Measurements from ENCODE around the gene B3GALNT2. TPM values are rescaled to one million over a fixed set of nuclear protein-coding genes. Genes with fewer than 3 reads are reported as not detected.

Gene B3GALNT2
- polyA plus RNA-seq, 3 donors: 8.9 to 11.8 (median 10.4) TPM

DNA sequence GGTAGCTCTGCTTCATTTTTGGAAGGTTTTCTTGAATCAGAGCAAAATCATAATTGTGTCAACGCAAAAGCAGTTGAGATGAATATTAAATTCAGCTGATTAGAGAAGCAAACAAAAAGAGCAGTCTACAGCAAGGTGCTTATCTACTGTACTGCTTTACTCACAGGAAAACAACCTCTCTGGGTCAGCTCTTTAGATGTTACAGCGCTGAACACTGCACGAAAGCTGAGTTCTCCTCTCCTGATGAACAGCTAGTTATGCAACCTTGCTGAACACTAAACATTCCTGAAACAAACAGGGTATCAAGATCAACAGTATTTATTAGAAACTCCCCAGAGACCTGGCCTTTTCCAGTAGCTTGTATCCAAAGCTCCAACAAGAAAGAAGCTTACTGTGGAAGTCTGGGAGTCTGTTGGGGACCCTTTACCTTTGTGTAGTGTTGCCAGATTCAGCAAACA is 95.7 kb downstream of the B3GALNT2 start:
- no peak overlapping the region for H3K4me3 ChIP-seq (replicated peaks in 1 of 3; ENCODE audit: low read depth in 2 of 3, low read length in 3 of 3)
- H3K79me2 ChIP-seq (ENCODE audit: insufficient read depth, low read length): no peaks in the 10 kb centered on the region
- no peak overlapping the region for H3K27ac Mint-ChIP-seq
- H3K27ac ChIP-seq (ENCODE audit: low read depth in 1 of 2, low read length in 2 of 2): no peak overlapping the region
- H3K4me2 ChIP-seq (replicated peaks; ENCODE audit: extremely low read depth, low read length, poor library complexity, severe bottlenecking): no peak overlapping the region
- TF ChIP-seq, protein P1, sequence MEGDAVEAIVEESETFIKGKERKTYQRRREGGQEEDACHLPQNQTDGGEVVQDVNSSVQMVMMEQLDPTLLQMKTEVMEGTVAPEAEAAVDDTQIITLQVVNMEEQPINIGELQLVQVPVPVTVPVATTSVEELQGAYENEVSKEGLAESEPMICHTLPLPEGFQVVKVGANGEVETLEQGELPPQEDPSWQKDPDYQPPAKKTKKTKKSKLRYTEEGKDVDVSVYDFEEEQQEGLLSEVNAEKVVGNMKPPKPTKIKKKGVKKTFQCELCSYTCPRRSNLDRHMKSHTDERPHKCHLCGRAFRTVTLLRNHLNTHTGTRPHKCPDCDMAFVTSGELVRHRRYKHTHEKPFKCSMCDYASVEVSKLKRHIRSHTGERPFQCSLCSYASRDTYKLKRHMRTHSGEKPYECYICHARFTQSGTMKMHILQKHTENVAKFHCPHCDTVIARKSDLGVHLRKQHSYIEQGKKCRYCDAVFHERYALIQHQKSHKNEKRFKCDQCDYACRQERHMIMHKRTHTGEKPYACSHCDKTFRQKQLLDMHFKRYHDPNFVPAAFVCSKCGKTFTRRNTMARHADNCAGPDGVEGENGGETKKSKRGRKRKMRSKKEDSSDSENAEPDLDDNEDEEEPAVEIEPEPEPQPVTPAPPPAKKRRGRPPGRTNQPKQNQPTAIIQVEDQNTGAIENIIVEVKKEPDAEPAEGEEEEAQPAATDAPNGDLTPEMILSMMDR (IDR thresholded peaks at IDR 0.05): no peak
- DNase-seq: no peak
- H3K9me3 Mint-ChIP-seq: no peaks in the 10 kb centered on the region
- no peak overlapping the region for H3K9ac ChIP-seq (ENCODE audit: insufficient read depth, low read length, poor library complexity, severe bottlenecking)
- WGBS (ENCODE audit: insufficient coverage): 64% methylated on average over 2 of the region's 3 CpGs
- H3K36me3 ChIP-seq (replicated peaks in 1 of 2; ENCODE audit: control insufficient read depth in 1 of 2, insufficient read depth in 2 of 2, low read length in 2 of 2): peaks cover 0 to 2% of the 10 kb centered on the region in 2 donors
- H2AFZ ChIP-seq (ENCODE audit: insufficient read depth, low read depth, low read length, poor library complexity, severe bottlenecking): no peak overlapping the region
- H3K27me3 ChIP-seq (ENCODE audit: control insufficient read depth in 2 of 2, insufficient read depth in 2 of 2, low read length in 2 of 2): no peaks in the 10 kb centered on the region
- H3K36me3 Mint-ChIP-seq: peaks cover 2 to 12% of the 10 kb centered on the region in 2 donors
- intact Hi-C loops (cut with micrococcal nuclease): no loop called here
- H3K9me3 ChIP-seq (replicated peaks in 1 of 2; ENCODE audit: control insufficient read depth in 1 of 2, insufficient read depth in 1 of 2, low read length in 2 of 2): no peaks in the 10 kb centered on the region
- H3K4me1 Mint-ChIP-seq: peaks cover 5% of the 10 kb centered on the region
- H3K4me3 Mint-ChIP-seq: no peak overlapping the region
- no peaks in the 10 kb centered on the region for H3K27me3 Mint-ChIP-seq (ENCODE audit: low read depth in 3 of 3)
- H4K20me1 ChIP-seq (ENCODE audit: insufficient read depth, low read length): no peaks in the 10 kb centered on the region
- no peaks in the 10 kb centered on the region for H3K4me1 ChIP-seq (ENCODE audit: control insufficient read depth in 1 of 2, insufficient read depth in 2 of 2, low read length in 2 of 2)

DNA sequence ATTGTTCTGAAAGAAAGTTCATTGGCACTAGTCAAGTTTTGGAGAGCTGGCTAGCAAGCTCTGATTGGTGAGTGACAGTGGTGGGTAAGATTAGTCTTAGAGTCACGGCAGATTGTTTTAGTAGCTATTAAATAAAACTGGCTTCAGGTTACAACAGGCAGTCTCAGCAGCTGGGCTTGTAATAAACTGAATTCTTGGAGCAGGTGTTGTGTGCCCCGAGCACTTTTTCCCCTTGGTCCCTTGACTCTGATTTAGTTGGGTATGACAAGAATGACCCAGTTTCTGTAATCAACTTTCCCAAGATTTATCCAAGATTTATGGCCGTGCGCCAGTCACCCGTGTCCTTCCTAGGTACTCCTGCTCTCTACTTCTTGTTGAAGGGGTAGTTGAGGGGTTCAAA is 96.8 kb downstream of the B3GALNT2 start:
- H3K27me3 Mint-ChIP-seq (ENCODE audit: low read depth in 3 of 3): no peaks in the 10 kb centered on the region
- H3K4me2 ChIP-seq (replicated peaks; ENCODE audit: extremely low read depth, low read length, poor library complexity, severe bottlenecking): no peak overlapping the region
- no peaks in the 10 kb centered on the region for H3K4me1 ChIP-seq (ENCODE audit: control insufficient read depth in 1 of 2, insufficient read depth in 2 of 2, low read length in 2 of 2)
- TF ChIP-seq, protein P1 (IDR thresholded peaks at IDR 0.05): no peak
- H2AFZ ChIP-seq (ENCODE audit: insufficient read depth, low read depth, low read length, poor library complexity, severe bottlenecking): no peak overlapping the region
- no peaks in the 10 kb centered on the region for H3K79me2 ChIP-seq (ENCODE audit: insufficient read depth, low read length)
- H3K27ac Mint-ChIP-seq: no peak overlapping the region
- H3K9me3 Mint-ChIP-seq: no peaks in the 10 kb centered on the region
- no peak overlapping the region for H3K4me3 ChIP-seq (replicated peaks in 1 of 3; ENCODE audit: low read depth in 2 of 3, low read length in 3 of 3)
- H3K9ac ChIP-seq (ENCODE audit: insufficient read depth, low read length, poor library complexity, severe bottlenecking): no peak overlapping the region
- no peak for DNase-seq
- H3K36me3 Mint-ChIP-seq: peaks cover 10 to 23% of the 10 kb centered on the region in 2 donors
- H3K4me3 Mint-ChIP-seq: no peak overlapping the region
- intact Hi-C loops (cut with micrococcal nuclease): no loop called here
- WGBS (ENCODE audit: insufficient coverage): 100% methylated on average over 1 of the region's 5 CpGs
- H3K27ac ChIP-seq (ENCODE audit: low read depth in 1 of 2, low read length in 2 of 2): no peak overlapping the region
- no peaks in the 10 kb centered on the region for H3K27me3 ChIP-seq (ENCODE audit: control insufficient read depth in 2 of 2, insufficient read depth in 2 of 2, low read length in 2 of 2)
- peaks cover 4 to 14% of the 10 kb centered on the region in 2 donors for H3K36me3 ChIP-seq (replicated peaks in 1 of 2; ENCODE audit: control insufficient read depth in 1 of 2, insufficient read depth in 2 of 2, low read length in 2 of 2)
- no peaks in the 10 kb centered on the region for H4K20me1 ChIP-seq (ENCODE audit: insufficient read depth, low read length)
- H3K4me1 Mint-ChIP-seq: peaks cover 5% of the 10 kb centered on the region
- no peaks in the 10 kb centered on the region for H3K9me3 ChIP-seq (replicated peaks in 1 of 2; ENCODE audit: control insufficient read depth in 1 of 2, insufficient read depth in 1 of 2, low read length in 2 of 2)

Measured in CD14-positive monocyte (primary cell).